GM23338 (cell line): Measurements from ENCODE around the gene SLC25A13.

Experiments used
- CREB1 ChIP-seq: fragments of 250-450 bp; sonication (Bioruptor Pico); IDR thresholded peaks from 2 replicates; pipeline ENCODE4 v1.5.0; 2020; ENCODE audit warnings: low read depth, mild to moderate bottlenecking, moderate library complexity
- EZH2 ChIP-seq: fragments of 200-600 bp; sonication (generic); IDR thresholded peaks from one replicate; pipeline ENCODE4 v1.8.0; 2017; ENCODE audit warnings: antibody characterized with exemption, mild to moderate bottlenecking, low read depth; ENCODE audit not compliant: unreplicated experiment
- EZH2phosphoT487 ChIP-seq: fragments of 200-600 bp; sonication (generic); IDR thresholded peaks from one replicate; pipeline ENCODE4 v1.8.1; 2018; ENCODE audit warnings: antibody characterized with exemption; ENCODE audit not compliant: unreplicated experiment
- JUNB ChIP-seq: IDR thresholded peaks from one replicate; pipeline ENCODE4 v1.6.1; 2016; ENCODE audit warnings: antibody characterized with exemption; ENCODE audit not compliant: unreplicated experiment
- NANOG ChIP-seq: IDR thresholded peaks from 2 replicates; pipeline ENCODE4 v1.6.1; 2016; ENCODE audit warnings: antibody characterized with exemption, borderline replicate concordance
- POLR2AphosphoS5 ChIP-seq: IDR thresholded peaks from 2 replicates; pipeline ENCODE4 v1.6.1; 2016; ENCODE audit warnings: antibody characterized with exemption, low read depth
- ZNF114 ChIP-seq: fragments of 250-450 bp; sonication (Bioruptor Pico); IDR thresholded peaks from 2 replicates; pipeline ENCODE4 v1.5.0; 2020; ENCODE audit warnings: mild to moderate bottlenecking, moderate library complexity
- TF ChIP-seq, protein P1 (sequence below), 2 experiments: fragments of 200-600 bp in 1 of 2; sonication (generic) in 1 of 2; conservative IDR thresholded peaks; 2 replicates each; pipeline versions ENCODE4 v1.5.1 to v1.6.1; 2016 to 2017; ENCODE audit warnings: antibody characterized with exemption in 2 of 2, low read depth in 2 of 2, mild to moderate bottlenecking in 2 of 2, moderate library complexity in 1 of 2
- TF ChIP-seq, protein P2 (sequence below): IDR thresholded peaks from one replicate; pipeline ENCODE4 v1.6.1; 2018; ENCODE audit warnings: antibody characterized with exemption; ENCODE audit not compliant: unreplicated experiment
- TF ChIP-seq, protein P3 (sequence below): IDR thresholded peaks from 2 replicates; pipeline ENCODE4 v1.6.1; 2016; ENCODE audit warnings: antibody characterized with exemption

DNA sequence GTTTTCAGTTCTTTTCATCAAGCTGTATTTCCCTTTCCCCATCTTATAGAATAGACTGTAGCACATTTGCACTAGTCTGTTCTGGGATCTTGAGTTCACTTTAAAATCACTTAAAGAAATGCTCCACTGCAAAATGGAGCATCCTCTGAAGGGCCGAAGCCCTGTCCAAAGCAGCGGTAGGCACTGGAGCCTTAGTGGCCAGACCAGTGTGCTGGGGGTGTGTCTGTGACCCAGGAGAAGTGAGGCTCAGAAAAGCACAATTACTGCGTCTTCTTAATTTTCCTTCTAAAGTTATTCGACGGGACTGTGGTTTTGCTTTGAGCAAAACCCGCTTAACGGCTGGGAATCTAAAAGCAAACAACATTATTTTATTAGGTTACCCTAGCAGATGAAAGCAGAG, 205.7 kb downstream of the SLC25A13 start:
- TF ChIP-seq, protein P1, sequence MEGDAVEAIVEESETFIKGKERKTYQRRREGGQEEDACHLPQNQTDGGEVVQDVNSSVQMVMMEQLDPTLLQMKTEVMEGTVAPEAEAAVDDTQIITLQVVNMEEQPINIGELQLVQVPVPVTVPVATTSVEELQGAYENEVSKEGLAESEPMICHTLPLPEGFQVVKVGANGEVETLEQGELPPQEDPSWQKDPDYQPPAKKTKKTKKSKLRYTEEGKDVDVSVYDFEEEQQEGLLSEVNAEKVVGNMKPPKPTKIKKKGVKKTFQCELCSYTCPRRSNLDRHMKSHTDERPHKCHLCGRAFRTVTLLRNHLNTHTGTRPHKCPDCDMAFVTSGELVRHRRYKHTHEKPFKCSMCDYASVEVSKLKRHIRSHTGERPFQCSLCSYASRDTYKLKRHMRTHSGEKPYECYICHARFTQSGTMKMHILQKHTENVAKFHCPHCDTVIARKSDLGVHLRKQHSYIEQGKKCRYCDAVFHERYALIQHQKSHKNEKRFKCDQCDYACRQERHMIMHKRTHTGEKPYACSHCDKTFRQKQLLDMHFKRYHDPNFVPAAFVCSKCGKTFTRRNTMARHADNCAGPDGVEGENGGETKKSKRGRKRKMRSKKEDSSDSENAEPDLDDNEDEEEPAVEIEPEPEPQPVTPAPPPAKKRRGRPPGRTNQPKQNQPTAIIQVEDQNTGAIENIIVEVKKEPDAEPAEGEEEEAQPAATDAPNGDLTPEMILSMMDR (conservative IDR thresholded peaks at IDR 0.05; ENCODE audit: low read depth in 2 of 2): no peak
- no peak for TF ChIP-seq EZH2
- no peak for TF ChIP-seq POLR2AphosphoS5
- TF ChIP-seq, protein P2, sequence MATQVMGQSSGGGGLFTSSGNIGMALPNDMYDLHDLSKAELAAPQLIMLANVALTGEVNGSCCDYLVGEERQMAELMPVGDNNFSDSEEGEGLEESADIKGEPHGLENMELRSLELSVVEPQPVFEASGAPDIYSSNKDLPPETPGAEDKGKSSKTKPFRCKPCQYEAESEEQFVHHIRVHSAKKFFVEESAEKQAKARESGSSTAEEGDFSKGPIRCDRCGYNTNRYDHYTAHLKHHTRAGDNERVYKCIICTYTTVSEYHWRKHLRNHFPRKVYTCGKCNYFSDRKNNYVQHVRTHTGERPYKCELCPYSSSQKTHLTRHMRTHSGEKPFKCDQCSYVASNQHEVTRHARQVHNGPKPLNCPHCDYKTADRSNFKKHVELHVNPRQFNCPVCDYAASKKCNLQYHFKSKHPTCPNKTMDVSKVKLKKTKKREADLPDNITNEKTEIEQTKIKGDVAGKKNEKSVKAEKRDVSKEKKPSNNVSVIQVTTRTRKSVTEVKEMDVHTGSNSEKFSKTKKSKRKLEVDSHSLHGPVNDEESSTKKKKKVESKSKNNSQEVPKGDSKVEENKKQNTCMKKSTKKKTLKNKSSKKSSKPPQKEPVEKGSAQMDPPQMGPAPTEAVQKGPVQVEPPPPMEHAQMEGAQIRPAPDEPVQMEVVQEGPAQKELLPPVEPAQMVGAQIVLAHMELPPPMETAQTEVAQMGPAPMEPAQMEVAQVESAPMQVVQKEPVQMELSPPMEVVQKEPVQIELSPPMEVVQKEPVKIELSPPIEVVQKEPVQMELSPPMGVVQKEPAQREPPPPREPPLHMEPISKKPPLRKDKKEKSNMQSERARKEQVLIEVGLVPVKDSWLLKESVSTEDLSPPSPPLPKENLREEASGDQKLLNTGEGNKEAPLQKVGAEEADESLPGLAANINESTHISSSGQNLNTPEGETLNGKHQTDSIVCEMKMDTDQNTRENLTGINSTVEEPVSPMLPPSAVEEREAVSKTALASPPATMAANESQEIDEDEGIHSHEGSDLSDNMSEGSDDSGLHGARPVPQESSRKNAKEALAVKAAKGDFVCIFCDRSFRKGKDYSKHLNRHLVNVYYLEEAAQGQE: no peak
- TF ChIP-seq, protein P3, sequence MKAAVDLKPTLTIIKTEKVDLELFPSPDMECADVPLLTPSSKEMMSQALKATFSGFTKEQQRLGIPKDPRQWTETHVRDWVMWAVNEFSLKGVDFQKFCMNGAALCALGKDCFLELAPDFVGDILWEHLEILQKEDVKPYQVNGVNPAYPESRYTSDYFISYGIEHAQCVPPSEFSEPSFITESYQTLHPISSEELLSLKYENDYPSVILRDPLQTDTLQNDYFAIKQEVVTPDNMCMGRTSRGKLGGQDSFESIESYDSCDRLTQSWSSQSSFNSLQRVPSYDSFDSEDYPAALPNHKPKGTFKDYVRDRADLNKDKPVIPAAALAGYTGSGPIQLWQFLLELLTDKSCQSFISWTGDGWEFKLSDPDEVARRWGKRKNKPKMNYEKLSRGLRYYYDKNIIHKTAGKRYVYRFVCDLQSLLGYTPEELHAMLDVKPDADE: no peak
- no peak for TF ChIP-seq CREB1
- TF ChIP-seq JUNB: no peak
- TF ChIP-seq NANOG: no peak
- no peak for TF ChIP-seq EZH2phosphoT487
- no peak for TF ChIP-seq ZNF114 (CRISPR knock-in tag)
